Measurements from ENCODE around the gene CRB2.

- no peak for TF ChIP-seq ZFX (IDR thresholded peaks at IDR 0.05)
- TF ChIP-seq CTCF (conservative IDR thresholded peaks at IDR 0.05): no peak
Measured at GRCh38 chr9:123424552-123425225, 68.7 kb downstream of the CRB2 start.

Data from C4-2B (cell line).